GM12891 (cell line): ENCODE data around the gene PTPRN.

Experiments used
- POLR2A ChIP-seq: IDR thresholded peaks from 2 replicates; pipeline ENCODE4 v1.6.1; 2011; ENCODE audit warnings: low read depth, low read length, control low read depth
- POLR2AphosphoS5 ChIP-seq: IDR thresholded peaks from 2 replicates; pipeline ENCODE4 v1.6.1; 2011; ENCODE audit warnings: low read depth, low read length, control low read depth

DNA sequence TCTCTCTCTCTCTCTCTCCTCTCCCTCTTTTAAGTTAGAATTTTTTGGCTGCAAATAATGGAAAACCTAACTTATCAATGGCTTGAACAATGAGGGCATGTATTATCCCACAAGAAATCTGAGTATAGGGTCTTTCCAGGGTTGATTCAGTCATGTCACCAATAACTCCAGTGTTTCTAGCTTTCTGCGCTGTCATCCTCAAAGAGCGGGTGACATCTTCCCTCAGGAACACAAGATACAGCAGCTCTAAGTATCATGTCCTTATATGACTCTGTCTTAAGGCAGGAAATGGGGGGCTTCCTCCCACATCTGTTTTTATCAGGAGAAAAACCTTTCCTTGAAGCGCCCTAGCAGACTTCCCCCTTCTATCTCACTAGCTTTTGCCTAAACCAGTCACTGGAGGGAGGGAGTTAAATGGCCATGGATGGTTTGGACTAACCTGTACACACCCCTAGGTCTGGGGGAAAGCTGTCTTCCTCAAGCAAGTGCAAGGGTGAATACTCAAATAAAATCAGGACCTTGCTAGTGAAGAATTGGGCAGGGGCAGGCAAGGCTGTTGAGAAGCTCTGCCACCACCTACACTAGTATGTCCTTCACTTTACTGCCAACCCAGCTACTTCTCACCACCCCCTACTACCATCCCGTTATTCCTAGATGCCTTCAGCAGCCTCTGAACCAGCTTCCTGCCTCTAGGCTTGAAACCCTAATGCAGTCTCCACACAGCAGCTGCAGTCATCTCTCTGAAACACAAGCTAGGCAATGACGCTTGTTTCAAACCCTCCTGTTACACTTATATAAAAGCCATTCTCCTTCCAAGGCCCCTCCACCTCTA is 48.0 kb downstream of the PTPRN start:
- TF ChIP-seq POLR2AphosphoS5 (no peak), POLR2A (no peak)
